Aorta (tissue), 5 donors: ENCODE measurements around the gene SLC8A1. TPM values are rescaled to one million over a fixed set of nuclear protein-coding genes. Genes with fewer than 3 reads are reported as not detected.

Source experiments
- ATAC-seq: fragments of 200-7000 bp; cut with Tn5 transposase; one replicate; pipeline ENCODE4 v1.9.1; 2022; ENCODE audit warnings: moderate library complexity; ENCODE audit not compliant: low FRiP score
- DNase-seq, 2 donors: peaks; one replicate each; pipeline ENCODE4 v3.0.0-alpha.2; 2020
- H3K27ac ChIP-seq, 2 donors: one replicate each; pipeline ENCODE4 v1.5.1; 2013; ENCODE audit warnings: low read length in 2 of 2, mild to moderate bottlenecking in 2 of 2, moderate library complexity in 2 of 2, control low read depth in 1 of 2, inconsistent platforms in 1 of 2, low read depth in 1 of 2
- H3K27me3 ChIP-seq, 2 donors: one replicate each; pipeline ENCODE4 v1.6.1; 2013; ENCODE audit warnings: control low read depth in 1 of 2, low read length in 1 of 2, mild to moderate bottlenecking in 1 of 2, moderate library complexity in 1 of 2; ENCODE audit not compliant: insufficient read depth in 2 of 2, control insufficient read depth in 1 of 2
- H3K36me3 ChIP-seq, 2 donors: one replicate each; pipeline ENCODE4 v1.6.1; 2013; ENCODE audit warnings: control low read depth in 1 of 2, low read length in 1 of 2, mild to moderate bottlenecking in 1 of 2; ENCODE audit not compliant: insufficient read depth in 2 of 2, control insufficient read depth in 1 of 2
- H3K4me1 ChIP-seq, 2 donors: one replicate each; pipeline ENCODE4 v1.6.1; 2013; ENCODE audit warnings: low read length in 2 of 2, control low read depth in 1 of 2, mild to moderate bottlenecking in 1 of 2, moderate library complexity in 1 of 2; ENCODE audit not compliant: insufficient read depth in 2 of 2, control insufficient read depth in 1 of 2
- H3K4me3 ChIP-seq, 2 donors: one replicate each; pipeline ENCODE4 v1.5.1; 2013; ENCODE audit warnings: low read length in 2 of 2, control low read depth in 1 of 2, mild to moderate bottlenecking in 1 of 2
- H3K9me3 ChIP-seq: one replicate; pipeline ENCODE4 v1.6.1; 2013; ENCODE audit warnings: mild to moderate bottlenecking, low read length; ENCODE audit not compliant: control insufficient read depth
- WGBS, 2 donors: extraction: QIAGEN DNeasy Blood & Tissue Kit; methylation state at CpG; one replicate each; pipeline ENCODE4 v1.1.7; 2013; 5-methylcytosine and 5-hydroxymethylcytosine counted together
- intact Hi-C, 2 donors: fragments of 100-400 bp; cut with DNase I; formaldehyde crosslinking; loops; one replicate each; pipeline versions ENCODE4 v1.14.2 to v1.15.0; 2022
- polyA plus RNA-seq, 2 donors: library from polyadenylated mRNA; stranded (reverse); fragments of 200-250 nt; gene quantifications; one replicate each; pipeline ENCODE4 v1.2.3, GENCODE V29; 2013
- total RNA-seq, 2 donors: library from RNA; stranded (reverse); fragmentation: NEBNext Ultra II Directional; extraction: Animal tissue kit (Norgen Biotek cat#: 25700); gene quantifications; one replicate each; pipeline ENCODE4 v1.2.1, GENCODE V29; 2021
- donor health status: healthy with polysubstance abuse.
- donor health status: Bipolar disorder and iron deficiency.
- donor health status: DM: no; HTN: no; CAD: no.
- donor health status: DM: no; HTN: no; CAD: no.
- donor health status: DM: yes; HTN: yes; CAD: no.

Gene SLC8A1
- total and polyA plus RNA-seq, 4 donors, result 0.38 to 35.9 (median 15.7) TPM

GRCh38 chr2:40420478-40420877, 31.4 kb downstream of the SLC8A1 start:
- DNase-seq, result no peak

GRCh38 chr2:40419364-40419762, 32.5 kb downstream of the SLC8A1 start:
- DNase-seq (no peak), ATAC-seq (no peak)
- H3K4me3 ChIP-seq, result no peak overlapping the region
- H3K27me3 ChIP-seq, result no peaks in the 10 kb centered on the region
- intact Hi-C loops, result no loop called here
- H3K4me1 ChIP-seq, result peaks cover 3 to 7% of the 10 kb centered on the region in 2 donors
- WGBS, 2 donors, result 49 to 54% methylated on average over 2 of the region's 2 CpGs
- no peaks in the 10 kb centered on the region for H3K9me3 ChIP-seq
- H3K27ac ChIP-seq, result peak overlapping the region in 1 of 2 donors; percentile 36
- no peaks in the 10 kb centered on the region for H3K36me3 ChIP-seq

More at GRCh38 chr2:40420478-40420877, 31.4 kb downstream of the SLC8A1 start:
- 0 to 7% methylated on average over 3 of the region's 3 CpGs for WGBS, 2 donors
- intact Hi-C loops, result no loop called here
- peaks cover 3 to 7% of the 10 kb centered on the region in 2 donors for H3K4me1 ChIP-seq
- no peaks in the 10 kb centered on the region for H3K9me3 ChIP-seq
- peak overlapping the region in 1 of 2 donors; percentile 72 for H3K4me3 ChIP-seq
- ATAC-seq, result peak; percentile 35
- H3K27ac ChIP-seq, result peak overlapping the region; percentile 44 to 73
- no peaks in the 10 kb centered on the region for H3K27me3 ChIP-seq
- no peaks in the 10 kb centered on the region for H3K36me3 ChIP-seq

- Histone ChIP-seq H3K4me1 (peaks cover 3 to 7% of the 10 kb centered on the region in 2 donors), H3K9me3 (no peaks in the 10 kb centered on the region), H3K4me3 (no peak overlapping the region), H3K27ac (peak overlapping the region in 1 of 2 donors; percentile 78), H3K27me3 (no peaks in the 10 kb centered on the region), H3K36me3 (no peaks in the 10 kb centered on the region)
- ATAC-seq, result peak; percentile 26
- WGBS, 2 donors, result 28 to 32% methylated on average over 5 of the region's 5 CpGs
- intact Hi-C loops, result no loop called here
- DNase-seq, result no peak
Observed at GRCh38 chr2:40418614-40419363, 33.1 kb downstream of the SLC8A1 start.

- no peak for ATAC-seq
- Histone ChIP-seq H3K36me3 (no peaks in the 10 kb centered on the region), H3K27ac (no peak overlapping the region), H3K9me3 (no peaks in the 10 kb centered on the region), H3K27me3 (no peaks in the 10 kb centered on the region), H3K4me3 (no peak overlapping the region), H3K4me1 (peaks cover 3 to 5% of the 10 kb centered on the region in 2 donors)
- no peak for DNase-seq
- 74 to 76% methylated on average over 1 of the region's 1 CpG for WGBS, 2 donors
- intact Hi-C loops, result no loop called here
Observed at GRCh38 chr2:40416486-40416885, 35.4 kb downstream of the SLC8A1 start.

- intact Hi-C loops, result no loop called here
- no peak overlapping the region for H3K4me3 ChIP-seq
- no peaks in the 10 kb centered on the region for H3K27me3 ChIP-seq
- ATAC-seq (no peak), DNase-seq (no peak)
- H3K4me1 ChIP-seq, result peaks cover 0 to 3% of the 10 kb centered on the region in 2 donors
- 95 to 100% methylated on average over 2 of the region's 2 CpGs for WGBS, 2 donors
- no peaks in the 10 kb centered on the region for H3K36me3 ChIP-seq
- H3K9me3 ChIP-seq, result no peaks in the 10 kb centered on the region
- H3K27ac ChIP-seq, result no peak overlapping the region
Observed at GRCh38 chr2:40415391-40415790, 36.5 kb downstream of the SLC8A1 start.

GRCh38 chr2:40412456-40412855, 39.4 kb downstream of the SLC8A1 start:
- no peaks in the 10 kb centered on the region for H3K36me3 ChIP-seq
- intact Hi-C loops, result no loop called here
- H3K4me1 ChIP-seq, result no peaks in the 10 kb centered on the region
- DNase-seq (no peak), ATAC-seq (no peak)
- no peak overlapping the region for H3K27ac ChIP-seq
- H3K4me3 ChIP-seq, result no peak overlapping the region
- WGBS, 2 donors, result 97 to 100% methylated on average over 1 of the region's 1 CpG
- no peaks in the 10 kb centered on the region for H3K27me3 ChIP-seq
- no peaks in the 10 kb centered on the region for H3K9me3 ChIP-seq

- intact Hi-C loops, result no loop called here
- Histone ChIP-seq H3K9me3 (no peaks in the 10 kb centered on the region), H3K27ac (no peak overlapping the region), H3K27me3 (no peaks in the 10 kb centered on the region), H3K4me3 (no peak overlapping the region), H3K36me3 (no peaks in the 10 kb centered on the region), H3K4me1 (no peaks in the 10 kb centered on the region)
- ATAC-seq (no peak), DNase-seq (no peak)
- WGBS, 2 donors, result 92 to 100% methylated on average over 1 of the region's 1 CpG
Observed at GRCh38 chr2:40410695-40411094, 41.2 kb downstream of the SLC8A1 start.

- Histone ChIP-seq H3K27me3 (no peaks in the 10 kb centered on the region), H3K9me3 (no peaks in the 10 kb centered on the region), H3K36me3 (no peaks in the 10 kb centered on the region), H3K4me3 (no peak overlapping the region), H3K4me1 (no peaks in the 10 kb centered on the region), H3K27ac (no peak overlapping the region)
- DNase-seq (no peak), ATAC-seq (no peak)
- WGBS, 2 donors, result 62 to 67% methylated on average over 2 of the region's 2 CpGs
- intact Hi-C loops, result no loop called here
Observed at GRCh38 chr2:40409734-40410133, 42.2 kb downstream of the SLC8A1 start.
